Mammary epithelial cell (primary cell): ENCODE data around the gene MAPK10.

Experiments used
- EZH2 ChIP-seq: IDR thresholded peaks from 2 replicates; pipeline ENCODE4 v1.6.1; 2012; ENCODE audit warnings: low read length, inconsistent platforms, borderline replicate concordance
- TF ChIP-seq, protein P1 (sequence below), 2 donors: IDR thresholded peaks in 1 of 2; conservative IDR thresholded peaks in 1 of 2; 2 replicates each; pipeline ENCODE4 v1.5.1; 2011 to 2012; ENCODE audit warnings: inconsistent platforms in 2 of 2, low read length in 2 of 2, mild to moderate bottlenecking in 2 of 2, control low read depth in 1 of 2, low read depth in 1 of 2; ENCODE audit not compliant: insufficient read depth in 1 of 2; ENCODE audit errors: extremely low read depth in 1 of 2

DNA sequence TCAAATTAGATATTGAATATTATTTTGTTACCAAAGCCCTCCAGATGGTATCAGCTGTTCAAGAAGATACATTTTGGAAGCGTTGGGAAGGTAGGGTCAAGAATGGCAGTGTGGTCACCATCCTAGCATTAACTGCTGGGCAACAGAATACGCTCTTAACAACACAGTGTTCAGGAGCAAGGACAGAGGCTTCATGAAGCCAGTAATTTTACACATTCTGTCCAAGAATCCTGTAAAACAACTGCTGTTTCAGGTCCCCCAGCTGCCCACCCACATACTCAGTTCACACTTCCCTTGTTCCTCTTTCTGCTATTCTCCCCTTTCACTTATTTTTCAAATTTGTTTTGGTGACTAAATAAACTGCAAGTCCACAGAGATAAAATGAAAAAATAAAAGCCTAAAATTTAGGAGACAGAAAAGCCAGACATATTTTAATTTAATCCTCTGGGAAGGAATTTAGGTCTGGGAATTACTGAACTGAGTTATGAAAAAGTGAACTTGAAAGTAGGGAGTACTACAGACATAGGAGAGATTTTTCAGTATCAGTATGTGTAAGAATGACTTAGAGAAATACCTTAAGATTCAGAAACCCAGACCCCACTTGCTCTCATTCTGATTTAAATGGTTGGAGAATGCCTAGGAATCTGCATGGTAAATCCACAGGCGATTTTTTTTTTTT is 406.7 kb downstream of the MAPK10 start:
- TF ChIP-seq, protein P1, sequence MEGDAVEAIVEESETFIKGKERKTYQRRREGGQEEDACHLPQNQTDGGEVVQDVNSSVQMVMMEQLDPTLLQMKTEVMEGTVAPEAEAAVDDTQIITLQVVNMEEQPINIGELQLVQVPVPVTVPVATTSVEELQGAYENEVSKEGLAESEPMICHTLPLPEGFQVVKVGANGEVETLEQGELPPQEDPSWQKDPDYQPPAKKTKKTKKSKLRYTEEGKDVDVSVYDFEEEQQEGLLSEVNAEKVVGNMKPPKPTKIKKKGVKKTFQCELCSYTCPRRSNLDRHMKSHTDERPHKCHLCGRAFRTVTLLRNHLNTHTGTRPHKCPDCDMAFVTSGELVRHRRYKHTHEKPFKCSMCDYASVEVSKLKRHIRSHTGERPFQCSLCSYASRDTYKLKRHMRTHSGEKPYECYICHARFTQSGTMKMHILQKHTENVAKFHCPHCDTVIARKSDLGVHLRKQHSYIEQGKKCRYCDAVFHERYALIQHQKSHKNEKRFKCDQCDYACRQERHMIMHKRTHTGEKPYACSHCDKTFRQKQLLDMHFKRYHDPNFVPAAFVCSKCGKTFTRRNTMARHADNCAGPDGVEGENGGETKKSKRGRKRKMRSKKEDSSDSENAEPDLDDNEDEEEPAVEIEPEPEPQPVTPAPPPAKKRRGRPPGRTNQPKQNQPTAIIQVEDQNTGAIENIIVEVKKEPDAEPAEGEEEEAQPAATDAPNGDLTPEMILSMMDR (conservative IDR thresholded peaks at IDR 0.05 in 1 of 2, IDR thresholded peaks at IDR 0.05 in 1 of 2; ENCODE audit: extremely low read depth in 1 of 2, insufficient read depth in 1 of 2, low read depth in 1 of 2, low read length in 2 of 2): no peak
- no peak for TF ChIP-seq EZH2
